Activated CD8-positive, alpha-beta memory T cell treated with anti-CD3 and anti-CD28 coated beads for 4 hours (primary cell): ENCODE results near the gene SOAT2.
A peak's percentile ranks its signal among the peaks of the same experiment; 100 is the strongest.
"Not testable (repeated sequence)": the region's sequence is repeated elsewhere in the genome, so short reads cannot be mapped to it uniquely, and the experiment has no call there.

ENCODE experiments used
- DNase-seq, 2 donors: peaks; one replicate each; pipeline ENCODE4 v3.0.0-alpha.2; 2020; ENCODE audit warnings: low read depth in 2 of 2

SOAT2 gene

DNA sequence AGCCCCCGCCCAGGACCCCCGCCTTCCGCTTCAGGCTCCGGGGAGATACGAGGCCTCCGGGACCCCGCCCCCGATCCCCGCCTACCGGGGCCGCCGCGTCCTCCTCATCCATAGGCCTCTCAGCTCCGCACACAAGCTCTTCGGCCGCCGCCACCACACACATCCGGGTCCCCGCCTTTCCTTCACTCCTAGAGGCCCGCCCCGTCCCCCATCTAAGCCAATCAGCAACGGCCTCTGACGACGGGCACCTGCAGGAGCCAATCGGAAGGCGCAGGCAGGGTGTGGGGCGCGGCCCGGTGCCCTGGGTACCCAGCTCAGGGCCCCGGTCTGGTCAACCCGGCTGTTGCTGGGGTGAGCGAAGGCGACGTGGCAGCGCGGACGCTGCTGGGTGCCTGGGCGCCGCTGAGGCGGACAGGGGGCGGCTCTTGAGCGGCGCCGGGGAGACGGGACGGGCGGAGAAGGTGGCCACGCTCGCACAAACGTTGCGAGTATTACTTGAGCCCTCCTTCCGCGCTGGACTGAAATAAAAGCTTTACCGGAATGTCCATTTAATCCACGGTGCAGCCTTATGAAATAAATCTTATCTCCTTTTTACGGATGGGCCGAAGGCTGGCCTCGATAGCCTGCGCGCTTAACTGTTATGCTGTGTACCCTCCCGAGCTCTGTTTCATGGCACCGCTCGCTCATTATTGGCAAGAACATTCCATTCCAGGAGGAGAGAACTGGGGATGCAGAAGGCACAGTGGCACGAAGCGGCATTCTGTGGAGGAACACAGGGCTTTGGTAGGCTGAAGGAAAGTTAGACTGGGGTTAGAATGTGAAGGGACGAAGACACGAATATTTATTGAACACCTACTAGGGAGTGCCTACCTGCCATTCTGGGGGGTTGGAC, 23.8 kb upstream of the SOAT2 start, which contains the start of gene SPRYD3:
TSS of gene SPRYD3 (minus strand) at position 165 of the 892 bp plus-strand sequence. CDS start at position 108, 57 bp downstream.
- peak; percentile 88 to 93 for DNase-seq

DNA sequence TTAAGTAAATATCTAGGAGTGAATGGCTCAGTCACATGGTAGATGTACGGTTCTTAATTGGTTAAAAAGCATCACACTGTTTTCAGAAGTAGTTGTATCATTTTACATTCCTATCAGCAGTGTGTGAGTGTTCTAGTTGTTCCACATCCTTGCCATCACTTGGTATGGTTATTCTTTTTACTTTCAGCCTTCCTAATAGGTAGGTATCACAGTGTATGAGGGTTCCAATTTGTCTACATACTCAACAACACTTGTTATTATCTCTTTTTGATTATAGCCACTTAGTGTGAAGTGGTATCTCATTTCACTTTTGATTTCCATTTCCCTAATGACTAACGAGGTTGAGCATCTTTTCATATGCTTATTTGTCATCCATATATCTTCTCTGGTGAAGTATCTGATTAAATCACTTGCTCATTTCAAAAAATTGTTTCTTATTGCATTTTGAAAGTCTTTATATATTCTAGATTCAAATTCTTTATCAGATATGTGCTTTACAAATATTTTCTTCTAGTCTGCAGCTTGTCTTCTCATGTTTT, 20.6 kb upstream of the SOAT2 start:
- DNase-seq, result no peak

DNA sequence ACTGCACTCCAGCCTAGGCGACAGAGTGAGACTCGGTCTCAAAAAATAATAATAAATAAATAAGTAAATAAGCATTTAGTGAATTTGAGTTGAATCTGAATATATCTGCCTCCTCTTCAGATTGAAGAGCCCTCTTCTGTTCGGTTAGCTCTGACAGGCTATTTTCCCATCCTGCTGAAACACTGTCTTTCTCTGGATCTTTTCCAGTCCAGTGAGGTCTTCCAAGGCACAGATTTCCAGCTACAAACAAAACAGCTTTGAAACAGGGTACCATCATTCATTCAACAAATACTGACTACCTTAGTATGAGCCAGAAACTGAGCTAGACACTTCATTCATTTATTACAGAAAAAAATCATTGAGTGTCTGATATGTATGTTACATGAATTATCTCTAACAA, 16.9 kb upstream of the SOAT2 start:
- no peak for DNase-seq

DNA sequence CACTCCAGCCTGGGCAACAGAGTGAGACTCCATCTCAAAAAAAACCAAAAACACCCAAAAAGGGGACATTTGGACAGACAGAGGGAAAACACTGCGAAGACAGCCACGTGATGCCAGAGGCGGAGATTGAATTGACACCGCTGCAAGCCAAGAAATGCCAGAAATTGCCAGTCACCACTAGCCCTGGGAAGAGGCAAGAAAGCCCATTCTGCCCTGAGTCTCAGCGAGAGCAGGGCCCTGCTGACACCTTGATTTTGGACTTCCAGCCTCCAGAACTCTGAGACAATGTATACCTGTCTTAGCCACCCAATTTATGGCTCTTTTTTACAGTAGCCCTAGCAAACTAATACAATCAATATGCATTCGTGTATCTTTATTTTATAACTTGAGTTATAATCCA, 13.2 kb upstream of the SOAT2 start:
- DNase-seq, result no peak

DNA sequence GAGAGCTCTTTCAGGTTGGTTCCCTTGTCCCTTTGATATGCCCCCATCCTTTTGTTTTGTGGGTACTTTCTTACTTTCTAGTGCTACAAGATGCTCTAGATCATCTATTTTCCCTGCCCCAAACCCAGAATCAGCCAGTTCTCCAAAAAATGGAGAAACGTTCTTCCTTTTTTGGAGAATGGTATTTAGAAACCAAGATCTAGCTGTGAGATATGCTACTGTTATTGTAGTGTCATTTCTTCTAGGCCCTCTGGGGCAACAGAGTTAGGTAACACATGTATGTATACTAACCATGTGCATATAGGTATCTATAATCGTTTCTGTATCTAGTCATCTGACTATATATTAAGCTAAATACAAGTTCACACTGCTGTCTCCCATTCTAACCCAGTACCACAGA, 12.7 kb upstream of the SOAT2 start:
- DNase-seq, result no peak

DNA sequence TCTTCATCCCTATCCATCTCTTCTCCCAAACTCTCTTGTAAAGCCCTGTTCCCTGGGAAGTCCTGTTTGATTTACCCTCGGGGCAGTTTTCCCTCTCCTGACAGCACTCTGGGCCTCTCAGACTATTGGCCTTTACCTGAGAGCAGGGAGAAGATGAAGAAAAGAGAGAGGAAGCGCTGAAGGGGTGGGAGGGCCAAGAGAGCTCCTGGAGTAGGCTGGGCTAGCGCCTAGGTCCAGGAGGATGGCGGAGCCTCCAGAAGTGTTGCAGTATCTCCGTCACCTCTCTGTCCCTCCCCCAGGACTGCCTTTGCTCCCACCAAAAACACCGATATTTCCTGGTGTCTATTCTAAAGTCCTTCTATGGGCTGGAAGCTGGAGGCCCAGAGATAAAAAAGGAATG, 11.5 kb upstream of the SOAT2 start:
- DNase-seq, result no peak

DNA sequence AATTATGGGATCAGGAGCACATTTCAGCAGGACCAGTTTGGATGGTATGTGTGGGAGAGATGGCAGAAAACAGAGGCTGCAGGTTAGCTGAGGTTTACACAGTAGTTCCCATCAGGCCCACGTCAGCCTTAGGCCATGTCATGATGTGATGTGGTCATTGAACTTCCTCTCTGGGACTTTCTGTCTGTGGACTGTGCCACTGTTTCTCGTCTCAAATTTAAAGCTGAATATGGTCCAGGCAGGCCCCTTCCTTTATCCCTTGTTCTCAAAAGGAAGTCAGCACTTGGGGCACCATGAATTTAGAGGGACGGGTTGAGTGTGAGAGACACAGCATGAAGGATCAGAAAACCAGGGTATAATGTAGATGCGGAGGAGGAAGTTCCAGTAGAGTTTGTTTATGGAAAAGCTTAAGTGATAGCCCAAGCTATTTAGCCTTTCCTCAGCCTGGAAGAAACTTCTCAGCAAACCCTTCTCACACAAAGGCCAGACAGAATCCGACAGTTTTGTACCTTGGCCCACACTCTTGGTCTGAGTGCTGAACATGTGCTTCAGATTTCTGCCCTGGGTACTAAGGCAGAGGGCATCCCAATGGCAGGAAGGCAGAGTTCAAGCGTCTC, 9.4 kb upstream of the SOAT2 start:
- no peak for DNase-seq

DNA sequence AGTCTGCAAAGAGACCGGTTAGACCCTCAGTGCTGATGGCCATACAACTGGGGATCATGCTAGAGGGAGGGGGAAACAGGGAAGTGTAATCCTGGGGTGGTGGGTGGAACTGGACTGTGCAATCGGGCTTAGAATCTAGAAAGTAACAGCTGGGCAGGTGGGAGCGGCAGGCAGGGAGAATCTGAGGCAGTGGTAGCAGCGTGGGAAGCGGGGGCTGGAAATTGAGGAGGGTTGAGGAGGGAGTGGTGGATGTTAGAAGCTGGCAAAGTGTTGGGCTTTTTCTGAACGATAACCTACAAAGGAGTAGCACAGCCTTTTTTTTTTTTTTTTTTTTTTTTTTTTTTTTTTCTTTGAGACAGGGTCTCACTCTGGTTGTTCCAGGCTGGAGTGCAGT, 8.9 kb upstream of the SOAT2 start:
- DNase-seq, result no peak

DNA sequence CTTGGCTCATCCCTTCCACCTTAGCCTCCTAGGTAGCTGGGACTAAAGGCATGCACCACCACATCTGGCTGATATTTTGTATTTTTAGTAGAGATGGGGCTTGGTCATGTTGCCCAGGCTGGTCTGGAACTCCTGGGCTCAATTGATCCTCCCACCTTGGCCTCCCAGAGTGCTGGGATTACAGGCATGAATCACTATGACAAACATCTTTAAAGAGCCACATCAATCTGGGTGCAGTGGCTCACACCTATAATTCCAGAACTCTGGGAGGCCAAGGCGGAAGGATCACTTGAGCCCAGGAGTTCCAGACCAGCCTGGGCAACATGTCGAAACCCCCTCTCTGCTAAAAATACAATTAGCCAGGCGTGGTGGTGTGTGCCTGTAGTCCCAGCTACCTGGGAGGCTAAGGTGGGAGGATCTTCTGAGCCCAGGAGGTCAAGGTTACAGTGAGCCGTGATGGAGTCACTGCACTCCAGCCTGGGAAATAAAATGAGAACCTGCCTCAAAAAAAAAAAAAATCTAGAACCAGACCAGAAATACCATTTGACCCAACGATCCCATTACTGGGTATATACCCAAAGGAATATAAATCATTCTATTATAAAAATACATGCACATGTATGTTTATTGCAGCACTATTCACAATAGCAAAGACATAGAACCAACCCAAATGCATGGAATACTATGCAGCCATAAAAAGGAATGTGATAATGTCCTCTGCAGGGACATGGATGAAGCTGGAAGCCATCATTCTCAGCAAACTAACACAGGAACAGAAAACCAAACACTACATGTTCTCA, 8.3 kb upstream of the SOAT2 start:
- DNase-seq, result not testable (repeated sequence)

DNA sequence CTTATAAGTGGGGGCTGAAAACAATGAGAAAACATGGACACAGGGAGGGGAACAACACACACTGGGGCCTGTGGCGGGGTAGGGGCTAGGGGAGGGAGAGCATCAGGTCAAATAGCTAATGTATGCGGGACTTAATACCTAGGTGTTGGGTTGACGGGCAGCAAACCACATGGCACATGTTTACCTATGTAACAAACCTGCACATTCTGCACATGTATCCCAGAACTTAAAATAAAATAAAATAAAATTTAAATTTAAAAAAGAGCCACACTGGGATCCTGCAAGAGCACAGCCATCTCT, 7.7 kb upstream of the SOAT2 start:
- not testable (repeated sequence) for DNase-seq

DNA sequence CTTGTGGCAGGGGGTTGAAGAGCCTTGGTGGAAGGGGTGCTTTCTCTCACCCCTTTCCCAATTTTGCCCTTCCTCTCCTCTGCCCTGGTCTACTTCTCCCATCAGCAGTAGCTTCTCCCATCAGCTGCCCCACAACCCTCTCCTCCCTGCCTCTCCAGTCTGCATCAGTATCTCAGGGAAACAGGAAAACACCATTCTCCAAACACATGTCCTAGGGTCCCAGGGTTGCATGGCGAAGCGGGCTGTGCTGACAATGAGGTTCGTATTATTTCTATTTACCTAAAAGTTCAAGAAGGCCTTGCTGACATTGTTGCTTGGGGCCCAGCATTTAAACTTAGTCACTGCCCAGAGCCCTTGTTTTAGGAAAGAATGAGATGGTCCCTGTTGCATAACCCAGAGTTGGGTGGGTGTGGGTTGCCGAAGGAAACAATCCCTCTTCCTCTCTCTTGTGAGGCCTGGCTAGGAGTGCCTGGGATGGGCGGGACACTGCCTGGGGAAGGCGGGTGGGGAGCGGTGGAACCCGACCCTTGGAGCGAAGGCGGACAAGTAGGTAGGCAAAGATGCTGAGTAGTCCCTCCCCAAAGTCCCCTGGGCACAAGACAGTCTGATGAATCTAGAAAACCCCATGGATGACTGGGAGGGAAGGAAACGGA, 7.1 kb upstream of the SOAT2 start:
- no peak for DNase-seq

DNA sequence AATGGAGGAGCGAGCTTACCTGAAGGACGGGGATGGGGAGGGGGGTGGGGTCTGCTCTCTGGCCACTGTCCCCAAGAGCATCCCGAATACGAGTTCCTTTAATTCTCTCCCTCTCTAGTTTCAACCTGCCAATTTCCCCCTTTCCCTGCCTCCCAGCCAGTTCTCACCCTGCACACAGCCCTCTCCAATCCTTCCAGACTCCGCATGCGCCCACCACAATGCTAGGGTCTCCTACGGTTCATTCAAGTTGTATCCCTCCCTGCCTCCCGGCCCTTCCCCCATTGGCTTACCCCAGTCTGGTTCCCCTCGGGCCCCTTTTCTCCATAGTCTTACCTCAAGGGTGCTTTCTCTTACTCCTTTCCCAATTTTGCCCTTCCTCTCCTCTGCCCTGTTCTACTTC, 6.5 kb upstream of the SOAT2 start:
- DNase-seq, result no peak

DNA sequence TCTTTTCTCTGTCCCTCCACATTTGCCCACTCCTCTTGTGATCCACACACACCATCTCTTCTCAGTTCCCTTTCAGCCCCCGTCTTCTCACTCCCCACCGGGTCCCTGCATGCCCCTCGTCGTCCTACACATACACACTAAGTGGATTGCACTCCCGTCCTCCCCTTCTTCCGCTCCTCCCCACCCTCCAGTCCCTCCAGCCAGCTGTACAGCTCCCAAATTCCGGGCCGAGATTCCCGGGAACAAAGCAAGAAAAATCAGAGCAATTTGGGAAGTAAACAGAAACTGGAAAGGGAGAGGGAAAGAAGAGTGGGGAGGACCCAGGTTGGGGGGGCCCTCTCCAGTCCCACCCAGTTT, 6.1 kb upstream of the SOAT2 start:
- no peak for DNase-seq

DNA sequence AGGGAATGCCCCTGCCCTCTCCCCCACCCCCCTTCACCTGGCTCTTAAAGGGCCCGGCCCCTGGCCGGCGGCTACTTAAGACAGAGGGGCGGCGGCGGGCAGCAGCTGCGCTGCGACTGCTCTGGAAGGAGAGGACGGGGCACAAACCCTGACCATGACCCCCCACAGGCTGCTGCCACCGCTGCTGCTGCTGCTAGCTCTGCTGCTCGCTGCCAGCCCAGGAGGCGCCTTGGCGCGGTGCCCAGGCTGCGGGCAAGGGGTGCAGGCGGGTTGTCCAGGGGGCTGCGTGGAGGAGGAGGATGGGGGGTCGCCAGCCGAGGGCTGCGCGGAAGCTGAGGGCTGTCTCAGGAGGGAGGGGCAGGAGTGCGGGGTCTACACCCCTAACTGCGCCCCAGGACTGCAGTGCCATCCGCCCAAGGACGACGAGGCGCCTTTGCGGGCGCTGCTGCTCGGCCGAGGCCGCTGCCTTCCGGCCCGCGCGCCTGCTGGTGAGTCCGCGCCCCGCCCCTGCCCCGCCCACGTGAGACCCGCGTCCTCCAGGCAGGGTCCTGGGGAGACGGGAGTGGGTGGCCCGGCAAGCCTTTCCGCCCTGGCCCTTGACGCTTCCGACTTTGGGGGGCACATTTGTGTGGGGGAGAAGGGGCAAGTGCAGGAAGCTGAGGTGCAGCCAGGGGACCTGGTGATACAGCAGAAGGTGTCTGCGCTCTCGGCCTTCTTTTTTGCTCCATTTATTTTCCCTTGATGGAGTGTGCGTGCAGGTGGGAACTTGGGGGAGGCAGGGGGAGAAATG, 5.5 kb upstream of the SOAT2 start, which contains the start of gene IGFBP6:
TSS of gene IGFBP6 (plus strand) at position 104 of the 790 bp plus-strand sequence. CDS start at position 155, 51 bp downstream.
- no peak for DNase-seq

DNA sequence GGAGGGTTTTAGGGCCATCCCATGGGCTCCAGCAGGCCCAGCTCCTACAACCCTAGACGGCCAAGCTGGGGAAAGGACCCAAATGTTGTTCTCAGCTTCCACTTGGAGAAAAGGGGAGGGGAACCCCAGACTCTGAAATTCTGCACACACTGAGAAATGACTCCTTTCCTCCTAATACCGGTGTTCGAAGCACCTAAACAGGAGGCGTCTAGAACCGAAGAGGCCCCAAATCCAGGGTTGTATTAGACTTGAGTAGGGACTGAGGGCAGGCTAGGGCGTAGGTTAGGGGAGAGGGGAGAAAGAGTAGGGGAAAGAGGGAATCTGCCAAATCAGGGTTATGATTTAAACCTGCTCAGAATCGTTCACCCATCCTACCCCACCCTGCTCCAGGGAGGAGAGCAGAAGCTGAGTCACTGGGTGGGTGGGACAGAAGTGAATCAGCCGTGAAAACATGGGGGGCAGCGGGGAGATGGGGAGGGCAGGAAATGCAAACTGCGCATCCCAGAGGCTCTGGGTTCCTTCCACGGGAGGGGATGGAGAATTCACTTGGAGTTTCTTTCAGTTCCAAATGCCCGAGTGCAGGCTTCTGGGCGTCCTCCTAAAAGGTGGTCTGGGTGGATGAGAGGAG, 4.8 kb upstream of the SOAT2 start:
- DNase-seq, result no peak

DNA sequence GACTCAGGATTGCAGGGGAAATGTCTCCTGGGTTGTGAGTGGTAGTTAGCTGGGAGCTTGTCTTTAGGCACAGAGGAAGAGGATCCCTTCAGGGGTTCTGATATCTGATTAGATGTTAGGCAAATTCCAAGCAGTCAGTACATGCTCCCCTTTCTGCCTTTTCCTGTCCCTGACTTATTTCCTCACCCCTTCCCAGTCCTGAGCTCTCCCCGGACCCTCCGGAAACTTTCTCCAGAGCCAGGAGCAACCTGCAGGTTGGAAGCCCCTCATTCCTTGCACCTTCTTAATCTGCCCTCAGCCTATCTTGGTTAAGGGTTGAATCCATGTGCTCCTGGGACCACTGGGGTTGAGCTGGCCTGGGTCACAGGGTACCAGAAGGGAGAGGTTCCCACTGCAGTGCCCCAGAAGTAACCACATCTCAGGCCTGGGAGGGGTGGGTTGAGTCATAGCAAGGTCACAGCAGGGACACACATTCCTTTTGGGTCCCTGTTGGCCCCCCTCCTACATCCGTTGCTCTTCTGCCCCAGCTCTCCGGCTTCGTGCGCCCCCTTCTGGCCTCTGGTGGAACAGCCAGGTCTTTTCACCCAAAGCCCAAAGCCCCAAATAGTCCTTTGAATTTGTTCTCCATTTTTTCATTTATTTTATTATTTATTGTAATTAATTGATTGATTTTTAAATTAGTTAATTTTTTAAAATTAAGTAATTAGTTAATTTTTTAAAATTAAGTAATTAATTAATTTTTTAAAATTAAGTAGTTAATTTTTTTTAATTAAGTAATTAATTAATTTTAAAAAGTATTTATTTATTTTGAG, 4.0 kb upstream of the SOAT2 start:
- peak; percentile 74 to 78 for DNase-seq

DNA sequence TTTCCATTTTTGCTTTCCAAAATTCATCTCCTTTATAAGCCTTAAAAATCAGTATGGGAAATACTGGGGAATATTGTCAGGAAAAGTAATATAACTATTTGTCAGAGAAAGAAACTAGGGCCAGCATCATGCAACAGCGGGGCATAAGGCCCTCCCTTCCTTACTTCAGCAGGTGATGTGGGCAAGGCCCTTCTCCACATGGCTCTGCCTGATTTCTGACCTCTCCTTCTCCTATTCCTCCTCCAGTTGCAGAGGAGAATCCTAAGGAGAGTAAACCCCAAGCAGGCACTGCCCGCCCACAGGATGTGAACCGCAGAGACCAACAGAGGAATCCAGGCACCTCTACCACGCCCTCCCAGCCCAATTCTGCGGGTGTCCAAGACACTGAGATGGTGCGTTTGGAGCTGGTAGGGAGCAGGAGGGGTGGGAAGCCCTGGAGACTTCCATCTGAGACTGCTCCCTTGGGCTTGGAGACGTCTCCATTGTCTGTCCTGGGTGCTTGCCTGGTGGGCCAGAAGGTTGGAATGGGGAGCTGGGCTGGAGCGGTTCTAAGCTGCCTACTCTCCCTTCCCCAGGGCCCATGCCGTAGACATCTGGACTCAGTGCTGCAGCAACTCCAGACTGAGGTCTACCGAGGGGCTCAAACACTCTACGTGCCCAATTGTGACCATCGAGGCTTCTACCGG, 2.7 kb upstream of the SOAT2 start:
- no peak for DNase-seq

DNA sequence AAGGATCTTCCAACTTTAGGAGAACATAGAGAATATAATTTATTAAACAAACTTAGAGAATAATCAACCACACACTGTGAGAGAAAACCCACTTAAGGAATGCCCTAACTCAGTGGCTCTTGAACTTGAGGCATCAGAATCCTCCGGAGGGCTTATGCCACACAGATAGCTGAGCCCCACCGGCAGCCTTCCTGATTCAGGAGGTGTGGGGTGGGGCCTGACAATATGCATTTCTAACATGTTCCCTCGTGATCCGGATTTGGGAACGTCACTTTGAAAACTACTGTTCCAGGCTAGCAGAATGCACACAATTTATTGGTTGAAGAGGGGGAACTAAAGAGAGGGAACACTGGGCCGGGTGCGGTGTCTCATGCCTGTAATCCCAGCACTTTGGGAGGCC, 2.0 kb upstream of the SOAT2 start:
- no peak for DNase-seq
